DND-41 (cell line): ENCODE data around the gene SMIM22.

Experiments used
- ATAC-seq: fragments of 200-7000 bp; cut with Tn5 transposase; 3 replicates; pipeline ENCODE4 v1.9.1; 2021; ENCODE audit warnings: low read depth; ENCODE audit not compliant: insufficient read depth
- DNase-seq: peaks from one replicate; pipeline ENCODE4 v3.0.0-alpha.2; 2020
- H2AFZ ChIP-seq: 2 replicates; pipeline ENCODE4 v1.6.0; 2012; ENCODE audit warnings: low read depth, low read length
- H3K27ac ChIP-seq: 2 replicates; pipeline ENCODE4 v1.5.1; 2012; ENCODE audit warnings: low read length, inconsistent platforms
- H3K27me3 ChIP-seq: fragments of 200-600 bp; sonication (generic); 2 replicates; pipeline ENCODE4 v1.6.0; 2012; ENCODE audit warnings: low read length, mild to moderate bottlenecking, inconsistent platforms; ENCODE audit not compliant: insufficient read depth, poor library complexity
- H3K36me3 ChIP-seq: 2 replicates; pipeline ENCODE4 v1.5.1; 2012; ENCODE audit warnings: low read length, inconsistent platforms; ENCODE audit not compliant: insufficient read depth
- H3K4me1 ChIP-seq: 2 replicates; pipeline ENCODE4 v1.5.1; 2012; ENCODE audit warnings: mild to moderate bottlenecking, low read length; ENCODE audit not compliant: insufficient read depth
- H3K4me2 ChIP-seq: 2 replicates; pipeline ENCODE4 v1.6.0; 2012; ENCODE audit warnings: mild to moderate bottlenecking, moderate library complexity, low read length, inconsistent platforms; ENCODE audit not compliant: insufficient read depth
- H3K4me3 ChIP-seq, 2 experiments: fragments of 200-600 bp in 1 of 2; shearing (Covaris generic) in 1 of 2; 2 replicates each; pipeline ENCODE4 v1.5.1; 2012 to 2016; ENCODE audit warnings: inconsistent platforms in 2 of 2, low read length in 2 of 2, mild to moderate bottlenecking in 2 of 2, low read depth in 1 of 2, moderate library complexity in 1 of 2
- H3K79me2 ChIP-seq: 2 replicates; pipeline ENCODE4 v1.6.0; 2012; ENCODE audit warnings: low read length, inconsistent platforms; ENCODE audit not compliant: insufficient read depth
- H3K9ac ChIP-seq: 2 replicates; pipeline ENCODE4 v1.6.0; 2012; ENCODE audit warnings: low read depth, mild to moderate bottlenecking, inconsistent platforms, low read length, moderate library complexity
- H3K9me3 ChIP-seq: 2 replicates; pipeline ENCODE4 v1.5.1; 2012; ENCODE audit warnings: low read length, moderate library complexity, mild to moderate bottlenecking, inconsistent platforms; ENCODE audit not compliant: insufficient read depth, severe bottlenecking
- H4K20me1 ChIP-seq: 2 replicates; pipeline ENCODE4 v1.6.0; 2012; ENCODE audit warnings: low read length; ENCODE audit not compliant: insufficient read depth
- EZH2 ChIP-seq: IDR thresholded peaks from 3 replicates; pipeline ENCODE4 v1.6.1; 2012; ENCODE audit warnings: borderline replicate concordance, low read depth, mild to moderate bottlenecking, moderate library complexity, low read length, inconsistent platforms; ENCODE audit not compliant: severe bottlenecking
- TF ChIP-seq, protein P1 (sequence below): IDR thresholded peaks from 2 replicates; pipeline ENCODE4 v1.5.1; 2012; ENCODE audit warnings: borderline replicate concordance, low read length, moderate library complexity, mild to moderate bottlenecking; ENCODE audit not compliant: poor library complexity, severe bottlenecking; ENCODE audit errors: extremely low read depth

The SMIM22 gene

DNA sequence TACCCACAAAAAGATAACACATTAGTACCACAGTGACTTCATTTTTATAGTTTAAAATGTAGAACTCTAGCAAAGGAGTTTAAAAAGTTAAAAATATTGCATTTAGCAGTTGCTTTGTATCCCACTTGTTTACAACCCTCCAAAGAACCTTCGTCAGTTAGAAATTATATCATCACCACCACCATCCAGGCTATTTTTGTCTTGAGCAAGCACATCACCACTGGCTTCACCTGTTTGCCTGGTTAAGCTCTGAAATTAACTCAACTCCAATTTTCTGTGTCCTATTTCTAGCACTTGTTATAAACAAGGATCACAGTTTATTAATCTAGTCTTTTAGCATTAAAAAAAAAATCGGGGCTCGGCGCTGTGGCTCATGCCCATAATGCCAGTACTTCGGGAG, 45.8 kb downstream of the SMIM22 start:
- H3K4me1 ChIP-seq: peaks cover 17% of the 10 kb centered on the region
- ATAC-seq (no peak), DNase-seq (no peak)
- H4K20me1 ChIP-seq: peaks cover 20% of the 10 kb centered on the region
- no peak overlapping the region for H3K9ac ChIP-seq
- H3K36me3 ChIP-seq: peaks cover 91% of the 10 kb centered on the region
- H3K4me2 ChIP-seq: no peak overlapping the region
- peaks cover 40% of the 10 kb centered on the region for H3K79me2 ChIP-seq
- no peak for TF ChIP-seq EZH2
- TF ChIP-seq, protein P1, sequence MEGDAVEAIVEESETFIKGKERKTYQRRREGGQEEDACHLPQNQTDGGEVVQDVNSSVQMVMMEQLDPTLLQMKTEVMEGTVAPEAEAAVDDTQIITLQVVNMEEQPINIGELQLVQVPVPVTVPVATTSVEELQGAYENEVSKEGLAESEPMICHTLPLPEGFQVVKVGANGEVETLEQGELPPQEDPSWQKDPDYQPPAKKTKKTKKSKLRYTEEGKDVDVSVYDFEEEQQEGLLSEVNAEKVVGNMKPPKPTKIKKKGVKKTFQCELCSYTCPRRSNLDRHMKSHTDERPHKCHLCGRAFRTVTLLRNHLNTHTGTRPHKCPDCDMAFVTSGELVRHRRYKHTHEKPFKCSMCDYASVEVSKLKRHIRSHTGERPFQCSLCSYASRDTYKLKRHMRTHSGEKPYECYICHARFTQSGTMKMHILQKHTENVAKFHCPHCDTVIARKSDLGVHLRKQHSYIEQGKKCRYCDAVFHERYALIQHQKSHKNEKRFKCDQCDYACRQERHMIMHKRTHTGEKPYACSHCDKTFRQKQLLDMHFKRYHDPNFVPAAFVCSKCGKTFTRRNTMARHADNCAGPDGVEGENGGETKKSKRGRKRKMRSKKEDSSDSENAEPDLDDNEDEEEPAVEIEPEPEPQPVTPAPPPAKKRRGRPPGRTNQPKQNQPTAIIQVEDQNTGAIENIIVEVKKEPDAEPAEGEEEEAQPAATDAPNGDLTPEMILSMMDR: no peak
- H3K27ac ChIP-seq: no peak overlapping the region
- no peak overlapping the region for H2AFZ ChIP-seq
- no peaks in the 10 kb centered on the region for H3K27me3 ChIP-seq
- H3K4me3 ChIP-seq: no peak overlapping the region
- no peaks in the 10 kb centered on the region for H3K9me3 ChIP-seq
